ENCODE results near the gene TMEM63B.
"Not testable (repeated sequence)": the region's sequence is repeated elsewhere in the genome, so short reads cannot be mapped to it uniquely, and the experiment has no call there.

TMEM63B gene

GRCh38 chr6:44094403-44095242 is 32.7 kb upstream of the TMEM63B start:
- DNase-seq, result no peak

GRCh38 chr6:44095243-44095623 is 32.1 kb upstream of the TMEM63B start:
- not testable (repeated sequence) for DNase-seq

GRCh38 chr6:44096612-44097011 is 30.7 kb upstream of the TMEM63B start:
- DNase-seq, result peak; percentile 69

GRCh38 chr6:44097782-44098317 is 29.5 kb upstream of the TMEM63B start:
- no peak for DNase-seq

- DNase-seq, result no peak
Measured at GRCh38 chr6:44099192-44099591, 28.2 kb upstream of the TMEM63B start.

GRCh38 chr6:44100088-44100550 is 27.2 kb upstream of the TMEM63B start:
- no peak for DNase-seq

GRCh38 chr6:44101832-44102231 is 25.5 kb upstream of the TMEM63B start:
- no peak for DNase-seq

- DNase-seq, result no peak
Measured at GRCh38 chr6:44102527-44102926, 24.8 kb upstream of the TMEM63B start.

- no peak for DNase-seq
Measured at GRCh38 chr6:44104481-44105021, 22.8 kb upstream of the TMEM63B start.

- no peak for DNase-seq
Measured at GRCh38 chr6:44105146-44105545, 22.2 kb upstream of the TMEM63B start.

GRCh38 chr6:44105993-44106740 is 21.2 kb upstream of the TMEM63B start:
- no peak for DNase-seq

- DNase-seq, result no peak
Measured at GRCh38 chr6:44107017-44107416, 20.3 kb upstream of the TMEM63B start.

- no peak for DNase-seq
Measured at GRCh38 chr6:44108471-44108870, 18.9 kb upstream of the TMEM63B start.

GRCh38 chr6:44109212-44109611 is 18.1 kb upstream of the TMEM63B start:
- DNase-seq, result no peak

- DNase-seq, result no peak
Measured at GRCh38 chr6:44110005-44110676, 17.2 kb upstream of the TMEM63B start.

GRCh38 chr6:44110966-44111365 is 16.4 kb upstream of the TMEM63B start:
- DNase-seq, result no peak

- DNase-seq, result no peak
Measured at GRCh38 chr6:44111434-44112417, 15.6 kb upstream of the TMEM63B start.

GRCh38 chr6:44113414-44113813 is 13.9 kb upstream of the TMEM63B start:
- DNase-seq, result no peak

GRCh38 chr6:44115866-44116265 is 11.5 kb upstream of the TMEM63B start:
- no peak for DNase-seq

GRCh38 chr6:44116641-44117382 is 10.5 kb upstream of the TMEM63B start:
- no peak for DNase-seq
